Activated CD4-positive, alpha-beta T cell treated with anti-CD3 and anti-CD28 coated beads for 36 hours (primary cell): ENCODE measurements around the gene ADAMTS13. TPM values are rescaled to one million over a fixed set of nuclear protein-coding genes. Genes with fewer than 3 reads are reported as not detected.
"Not testable (repeated sequence)": the region's sequence is repeated elsewhere in the genome, so short reads cannot be mapped to it uniquely, and the experiment has no call there.

ENCODE experiments used
- ATAC-seq: fragments of 200-7000 bp; cut with Tn5 transposase; one replicate; pipeline ENCODE4 v1.10.0; 2021; ENCODE audit warnings: mild to moderate bottlenecking, moderate library complexity
- CTCF ChIA-PET: fragments of 350-600 bp; sonication (Branson Sonifier 250); formaldehyde crosslinking; loops from one replicate; lab custom pipeline; 2021; ENCODE audit warnings: antibody characterized with exemption; lab: Charles Lee
- POLR2A ChIA-PET: fragments of 350-600 bp; sonication (Branson Sonifier 250); formaldehyde crosslinking; loops from one replicate; lab custom pipeline; 2021; ENCODE audit warnings: antibody characterized with exemption, inconsistent platforms; lab: Charles Lee
- DNase-seq: peaks from one replicate; pipeline ENCODE4 v3.0.0-alpha.2; 2020
- H3K27ac Mint-ChIP-seq: one replicate; pipeline ENCODE4 v1.8.0; 2021; ENCODE audit warnings: mixed read lengths
- H3K27me3 Mint-ChIP-seq: one replicate; pipeline ENCODE4 v1.8.0; 2021; ENCODE audit warnings: mixed read lengths
- H3K36me3 Mint-ChIP-seq: one replicate; pipeline ENCODE4 v1.8.0; 2021; ENCODE audit warnings: low read depth, mixed read lengths
- H3K4me1 Mint-ChIP-seq: one replicate; pipeline ENCODE4 v1.8.0; 2021; ENCODE audit warnings: mixed read lengths
- H3K4me3 Mint-ChIP-seq: one replicate; pipeline ENCODE4 v1.8.0; 2021; ENCODE audit warnings: mild to moderate bottlenecking, moderate library complexity, mixed read lengths
- H3K9me3 Mint-ChIP-seq: one replicate; pipeline ENCODE4 v1.8.0; 2021; ENCODE audit warnings: low read depth, mixed read lengths
- intact Hi-C, 2 experiments: fragments of 100-400 bp; cut with DNase I in 1 of 2; cut with micrococcal nuclease in 1 of 2; formaldehyde crosslinking; loops; one replicate each; pipeline versions ENCODE4 v1.14.2 to v1.15.1; 2022 to 2024; cut with DNase I, micrococcal nuclease
- total RNA-seq, 2 experiments: library from RNA; stranded (reverse); gene quantifications; one replicate each; pipeline ENCODE4 v1.2.3, GENCODE V29; 2021

Gene ADAMTS13
- total RNA-seq, 2 experiments from 2014 or later, result 1.7 to 2.5 TPM

DNA sequence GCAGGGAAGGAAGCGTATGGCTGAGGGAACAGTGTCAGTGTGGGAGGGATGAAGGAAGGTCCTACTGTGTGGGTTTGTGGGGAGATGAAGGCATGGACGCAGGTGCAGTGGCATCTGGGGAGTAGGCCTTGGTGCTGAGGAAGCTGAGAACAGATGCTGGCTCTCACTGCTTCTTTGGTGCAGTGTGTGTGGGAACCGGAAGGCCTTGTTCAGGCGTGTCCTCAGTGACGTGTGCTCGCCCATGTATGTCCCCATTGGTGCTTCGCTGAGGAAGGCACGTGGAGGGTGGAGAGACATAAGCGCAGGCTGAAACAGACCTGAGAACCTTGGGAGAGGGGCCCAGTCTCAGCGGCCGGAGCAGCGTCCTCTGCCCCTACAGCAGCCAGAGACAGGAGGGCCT is 18.7 kb downstream of the ADAMTS13 start:
- CTCF ChIA-PET, result no interaction called here
- H3K27me3 Mint-ChIP-seq, result no peaks in the 10 kb centered on the region
- peak; percentile 32 for ATAC-seq
- no peaks in the 10 kb centered on the region for H3K36me3 Mint-ChIP-seq
- no peaks in the 10 kb centered on the region for H3K4me1 Mint-ChIP-seq
- POLR2A ChIA-PET, result no interaction called here
- no peak overlapping the region for H3K4me3 Mint-ChIP-seq
- no peaks in the 10 kb centered on the region for H3K9me3 Mint-ChIP-seq
- intact Hi-C loops, result no loop called here
- H3K27ac Mint-ChIP-seq, result no peak overlapping the region
- DNase-seq, result no peak

DNA sequence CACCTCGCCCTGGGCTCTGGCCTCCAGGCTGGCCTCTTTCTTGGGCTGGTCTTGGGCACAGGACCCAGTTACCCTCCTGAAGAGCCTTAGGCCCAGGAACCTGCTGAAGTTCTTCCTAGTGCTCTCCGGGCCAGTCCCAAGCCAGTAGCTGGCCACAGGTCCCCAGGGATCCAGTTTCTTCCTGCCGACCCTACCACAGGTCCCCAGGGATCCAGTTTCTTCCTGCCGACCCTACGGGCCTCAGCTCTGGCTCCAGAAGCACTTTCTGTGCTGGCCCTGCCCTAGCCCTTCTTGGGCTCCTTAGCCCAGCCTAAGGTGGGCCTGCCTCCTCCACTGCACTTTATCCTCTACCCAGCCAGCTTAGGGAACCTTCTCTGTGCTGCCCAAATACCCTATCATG is 19.4 kb downstream of the ADAMTS13 start:
- no peak overlapping the region for H3K4me3 Mint-ChIP-seq
- intact Hi-C loops, result no loop called here
- ATAC-seq (no peak), DNase-seq (no peak)
- ChIA-PET CTCF (no interaction called here), POLR2A (no interaction called here)
- H3K36me3 Mint-ChIP-seq, result no peaks in the 10 kb centered on the region
- no peaks in the 10 kb centered on the region for H3K9me3 Mint-ChIP-seq
- no peaks in the 10 kb centered on the region for H3K27me3 Mint-ChIP-seq
- no peak overlapping the region for H3K27ac Mint-ChIP-seq
- no peaks in the 10 kb centered on the region for H3K4me1 Mint-ChIP-seq

DNA sequence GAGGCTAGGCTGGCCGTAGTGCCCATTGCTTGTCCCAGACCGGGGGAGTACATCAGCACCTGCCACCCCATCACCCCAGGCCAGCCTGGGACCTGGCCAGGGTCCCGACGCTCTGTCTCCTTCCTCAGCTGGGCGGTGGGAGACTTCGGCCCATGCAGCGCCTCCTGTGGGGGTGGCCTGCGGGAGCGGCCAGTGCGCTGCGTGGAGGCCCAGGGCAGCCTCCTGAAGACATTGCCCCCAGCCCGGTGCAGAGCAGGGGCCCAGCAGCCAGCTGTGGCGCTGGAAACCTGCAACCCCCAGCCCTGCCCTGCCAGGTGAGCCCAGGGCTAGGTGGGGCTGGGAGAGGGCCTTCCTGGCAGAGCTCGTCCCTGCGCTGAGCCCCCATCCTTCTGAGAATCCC is 21.1 kb downstream of the ADAMTS13 start:
- Mint-ChIP-seq H3K27me3 (no peaks in the 10 kb centered on the region), H3K4me3 (no peak overlapping the region), H3K9me3 (no peaks in the 10 kb centered on the region), H3K27ac (no peak overlapping the region), H3K36me3 (no peaks in the 10 kb centered on the region), H3K4me1 (no peaks in the 10 kb centered on the region)
- ChIA-PET POLR2A (no interaction called here), CTCF (interaction anchor here (0.6 to 1.4 kb wide), 2 partner anchors 26 to 161 kb away, joined by 3 to 4 read pairs; partner anchors contain the start of gene REXO4)
- ATAC-seq, result no peak
- DNase-seq, result no peak
- intact Hi-C loops, result no loop called here

DNA sequence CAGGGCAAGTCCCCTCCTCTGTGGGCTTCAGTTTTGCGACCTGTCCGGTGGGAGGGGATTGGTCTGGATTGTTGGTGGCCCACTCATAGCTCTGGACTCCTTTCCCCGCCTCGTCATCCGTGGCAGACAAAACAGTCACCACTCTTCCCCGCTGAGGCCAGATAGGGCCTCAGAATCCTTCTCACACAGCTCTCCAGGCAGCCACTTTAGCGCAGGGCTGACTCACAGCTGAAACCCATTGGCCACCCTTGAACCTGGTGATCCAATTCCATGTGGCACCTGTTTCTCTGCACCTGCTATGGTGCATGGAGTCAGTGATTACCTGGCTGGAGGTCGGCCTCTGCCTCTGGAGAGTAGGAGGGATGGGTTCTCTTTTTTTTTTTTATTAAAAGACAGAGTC is 21.8 kb downstream of the ADAMTS13 start:
- ChIA-PET CTCF (interaction anchor here (0.6 to 1.4 kb wide), 2 partner anchors 27 to 160 kb away, joined by 3 to 4 read pairs; partner anchors contain the start of gene REXO4), POLR2A (no interaction called here)
- Mint-ChIP-seq H3K9me3 (no peaks in the 10 kb centered on the region), H3K27me3 (no peaks in the 10 kb centered on the region), H3K27ac (peak overlapping the region; percentile 25), H3K36me3 (no peaks in the 10 kb centered on the region), H3K4me1 (no peaks in the 10 kb centered on the region), H3K4me3 (no peak overlapping the region)
- DNase-seq (no peak), ATAC-seq (no peak)
- intact Hi-C loops, result no loop called here

DNA sequence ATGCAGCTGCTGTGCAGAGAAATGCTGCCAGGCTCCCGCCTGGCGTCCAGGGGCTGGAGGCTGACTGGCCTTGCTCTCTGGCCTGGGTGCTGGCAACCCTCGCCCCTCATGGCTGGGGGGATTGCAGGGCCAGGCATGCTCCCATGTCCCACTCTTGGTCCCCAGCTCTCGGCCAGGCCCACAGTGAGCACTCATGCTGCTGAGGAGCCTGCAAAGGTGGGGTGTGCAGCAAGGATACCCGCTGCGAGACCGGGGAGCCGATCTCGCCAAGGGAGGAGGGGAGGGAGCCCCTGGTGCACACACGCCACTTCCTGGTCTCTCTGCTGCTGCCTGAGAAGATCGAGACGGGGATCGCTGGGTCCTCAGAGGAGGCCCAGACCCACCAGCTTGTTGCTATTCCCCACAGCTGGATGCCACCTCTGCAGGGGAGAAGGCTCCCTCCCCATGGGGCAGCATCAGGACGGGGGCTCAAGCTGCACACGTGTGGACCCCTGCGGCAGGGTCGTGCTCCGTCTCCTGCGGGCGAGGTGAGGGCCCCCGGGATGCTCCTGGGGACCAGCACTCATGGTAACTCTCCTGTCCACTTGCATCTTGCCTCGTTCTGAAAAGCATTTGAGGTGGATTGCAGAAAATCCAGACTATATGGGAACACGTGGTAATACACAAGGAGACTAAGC is 23.3 kb downstream of the ADAMTS13 start:
- DNase-seq (no peak), ATAC-seq (no peak)
- Mint-ChIP-seq H3K9me3 (no peaks in the 10 kb centered on the region), H3K36me3 (no peaks in the 10 kb centered on the region), H3K4me1 (no peaks in the 10 kb centered on the region), H3K27ac (no peak overlapping the region), H3K27me3 (no peaks in the 10 kb centered on the region), H3K4me3 (no peak overlapping the region)
- POLR2A ChIA-PET, result no interaction called here
- CTCF ChIA-PET, result interaction anchor here (0.9 to 1.6 kb wide), 2 partner anchors 41 kb away, joined by 3 read pairs; no protein-coding TSS in a partner anchor
- intact Hi-C loops, result no loop called here

DNA sequence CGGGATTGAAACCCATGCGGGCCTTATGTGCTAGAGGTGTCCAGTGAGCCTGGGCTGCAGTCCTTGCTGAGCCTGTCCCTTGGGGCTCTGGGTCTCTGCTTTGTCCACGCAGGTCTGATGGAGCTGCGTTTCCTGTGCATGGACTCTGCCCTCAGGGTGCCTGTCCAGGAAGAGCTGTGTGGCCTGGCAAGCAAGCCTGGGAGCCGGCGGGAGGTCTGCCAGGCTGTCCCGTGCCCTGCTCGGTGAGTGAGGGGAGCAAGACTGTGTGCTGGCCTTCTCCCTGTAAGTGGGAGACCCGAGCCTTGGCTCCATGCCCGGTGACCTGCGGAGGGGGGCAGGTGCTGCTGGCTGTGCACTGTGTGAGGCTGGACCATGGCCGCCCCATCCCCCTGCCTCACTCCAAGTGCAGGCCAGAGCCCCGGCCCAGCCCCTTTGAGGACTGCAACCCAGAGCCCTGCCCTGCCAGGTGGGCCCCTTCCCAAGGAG is 26.4 kb downstream of the ADAMTS13 start:
- Mint-ChIP-seq H3K36me3 (no peaks in the 10 kb centered on the region), H3K4me3 (no peak overlapping the region), H3K27me3 (no peaks in the 10 kb centered on the region), H3K4me1 (no peaks in the 10 kb centered on the region), H3K9me3 (no peaks in the 10 kb centered on the region), H3K27ac (no peak overlapping the region)
- POLR2A ChIA-PET, result no interaction called here
- intact Hi-C loops, result no loop called here
- CTCF ChIA-PET, result no interaction called here
- DNase-seq (no peak), ATAC-seq (no peak)

DNA sequence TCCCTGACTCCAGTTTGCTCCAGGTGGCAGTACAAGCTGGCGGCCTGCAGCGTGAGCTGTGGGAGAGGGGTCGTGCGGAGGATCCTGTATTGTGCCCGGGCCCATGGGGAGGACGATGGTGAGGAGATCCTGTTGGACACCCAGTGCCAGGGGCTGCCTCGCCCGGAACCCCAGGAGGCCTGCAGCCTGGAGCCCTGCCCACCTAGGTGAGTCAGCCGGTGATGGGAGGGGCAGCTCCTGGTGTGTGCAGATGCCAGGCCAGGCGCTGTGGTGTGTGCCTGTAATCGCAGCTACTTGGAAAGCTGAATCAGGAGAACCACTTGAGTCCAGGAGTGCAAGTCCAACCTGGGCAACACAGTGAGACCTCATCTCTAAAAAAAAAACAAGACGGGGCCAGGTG is 27.6 kb downstream of the ADAMTS13 start:
- intact Hi-C loops, result no loop called here
- Mint-ChIP-seq H3K9me3 (no peaks in the 10 kb centered on the region), H3K27me3 (no peaks in the 10 kb centered on the region), H3K27ac (no peak overlapping the region), H3K4me1 (no peaks in the 10 kb centered on the region), H3K36me3 (no peaks in the 10 kb centered on the region), H3K4me3 (no peak overlapping the region)
- POLR2A ChIA-PET, result no interaction called here
- DNase-seq, result no peak
- no peak for ATAC-seq
- CTCF ChIA-PET, result no interaction called here

DNA sequence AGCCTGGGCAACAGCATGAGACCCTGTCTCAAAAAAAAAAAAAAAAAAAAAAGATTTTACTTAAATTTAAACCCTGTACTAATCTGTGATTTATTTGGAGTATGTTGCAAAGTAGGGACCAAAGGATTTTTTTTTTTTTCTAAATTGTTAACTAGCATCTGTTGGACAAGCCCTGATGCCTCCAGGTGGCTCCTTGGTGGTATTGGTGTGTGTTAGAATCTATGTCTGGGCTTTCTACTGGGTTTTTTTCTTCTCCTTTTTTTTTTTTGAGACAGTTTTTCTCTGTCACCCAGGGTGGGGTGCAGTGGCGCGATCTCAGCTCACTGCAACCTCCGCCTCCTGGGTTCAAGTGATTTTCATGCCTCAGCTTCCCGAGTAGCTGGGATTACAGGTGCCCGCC is 29.7 kb downstream of the ADAMTS13 start:
- ATAC-seq, H3K27me3 Mint-ChIP-seq, DNase-seq, H3K27ac Mint-ChIP-seq, H3K9me3 Mint-ChIP-seq, intact Hi-C loops, H3K4me3 Mint-ChIP-seq, POLR2A ChIA-PET, H3K36me3 Mint-ChIP-seq, H3K4me1 Mint-ChIP-seq: not testable (repeated sequence)
- CTCF ChIA-PET, result interaction anchor here (0.6 to 0.9 kb wide), 4 partner anchors 27 to 273 kb away, joined by 3 to 4 read pairs (median 3); partner anchors contain the start of gene SLC2A6

DNA sequence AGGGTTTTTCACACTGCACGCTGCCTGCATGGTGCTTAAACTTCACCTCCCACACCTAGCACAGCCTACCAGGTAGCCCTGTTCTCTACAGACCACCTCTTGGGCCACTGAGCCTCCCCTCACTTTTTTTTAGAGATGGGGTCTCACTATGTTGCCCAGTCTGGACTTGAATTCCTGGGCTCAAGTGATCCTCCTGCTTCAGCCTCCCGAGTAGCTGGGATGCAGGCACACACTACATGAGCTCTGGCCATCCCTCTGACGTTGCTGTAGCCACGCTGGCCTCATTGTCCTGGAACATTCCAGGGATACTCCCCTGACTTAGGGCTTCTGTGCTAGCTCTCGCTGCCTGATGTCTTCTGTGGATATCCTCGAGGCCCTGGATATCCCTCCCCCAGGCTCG is 30.4 kb downstream of the ADAMTS13 start:
- Mint-ChIP-seq H3K4me1 (no peaks in the 10 kb centered on the region), H3K36me3 (no peaks in the 10 kb centered on the region), H3K9me3 (no peaks in the 10 kb centered on the region), H3K27me3 (no peaks in the 10 kb centered on the region), H3K27ac (no peak overlapping the region), H3K4me3 (no peak overlapping the region)
- CTCF ChIA-PET, result interaction anchor here (0.9 kb wide), 1 partner anchor 26 kb away, joined by 3 read pairs; the partner anchor contains the start of gene SLC2A6
- POLR2A ChIA-PET, result no interaction called here
- ATAC-seq (no peak), DNase-seq (no peak)
- intact Hi-C loops, result no loop called here

DNA sequence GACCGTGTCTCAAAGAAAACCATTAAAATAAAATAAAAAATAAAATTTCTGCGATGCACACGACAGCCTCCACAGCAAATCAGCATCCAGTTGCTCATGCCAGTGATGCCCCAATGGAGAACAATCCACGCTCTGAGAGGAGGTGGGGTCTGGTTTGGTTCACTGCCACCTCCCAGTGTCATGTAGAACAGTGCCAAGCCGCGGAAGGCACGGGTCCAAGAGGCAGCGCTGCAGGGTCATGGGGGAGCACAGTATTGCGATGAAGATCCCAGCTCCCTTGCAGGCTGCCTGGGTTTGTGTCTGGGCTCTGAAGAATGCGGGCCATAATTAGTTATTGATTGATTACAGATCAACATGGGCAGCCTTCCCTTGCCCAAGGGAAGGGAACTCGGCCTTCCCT is 31.5 kb downstream of the ADAMTS13 start:
- H3K27ac Mint-ChIP-seq, result no peak overlapping the region
- H3K27me3 Mint-ChIP-seq, result no peaks in the 10 kb centered on the region
- no peak overlapping the region for H3K4me3 Mint-ChIP-seq
- H3K36me3 Mint-ChIP-seq, result no peaks in the 10 kb centered on the region
- ATAC-seq (no peak), DNase-seq (no peak)
- H3K4me1 Mint-ChIP-seq, result no peaks in the 10 kb centered on the region
- ChIA-PET POLR2A (no interaction called here), CTCF (no interaction called here)
- H3K9me3 Mint-ChIP-seq, result no peaks in the 10 kb centered on the region
- intact Hi-C loops, result no loop called here

DNA sequence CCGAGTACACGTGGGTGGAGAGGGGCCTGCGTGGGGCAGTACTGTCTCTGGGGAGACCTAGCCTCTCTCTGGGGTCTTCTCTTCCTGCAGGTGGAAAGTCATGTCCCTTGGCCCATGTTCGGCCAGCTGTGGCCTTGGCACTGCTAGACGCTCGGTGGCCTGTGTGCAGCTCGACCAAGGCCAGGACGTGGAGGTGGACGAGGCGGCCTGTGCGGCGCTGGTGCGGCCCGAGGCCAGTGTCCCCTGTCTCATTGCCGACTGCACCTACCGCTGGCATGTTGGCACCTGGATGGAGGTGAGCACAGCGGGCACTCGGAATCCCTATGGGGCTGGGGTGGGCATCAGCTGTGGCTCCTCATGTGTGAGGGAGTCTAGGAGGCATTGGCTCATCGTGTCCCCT is 32.2 kb downstream of the ADAMTS13 start:
- no peak overlapping the region for H3K4me3 Mint-ChIP-seq
- ATAC-seq, result no peak
- no peaks in the 10 kb centered on the region for H3K36me3 Mint-ChIP-seq
- no peak for DNase-seq
- no peaks in the 10 kb centered on the region for H3K9me3 Mint-ChIP-seq
- H3K4me1 Mint-ChIP-seq, result no peaks in the 10 kb centered on the region
- POLR2A ChIA-PET, result no interaction called here
- H3K27ac Mint-ChIP-seq, result no peak overlapping the region
- H3K27me3 Mint-ChIP-seq, result no peaks in the 10 kb centered on the region
- CTCF ChIA-PET, result no interaction called here
- intact Hi-C loops, result no loop called here

DNA sequence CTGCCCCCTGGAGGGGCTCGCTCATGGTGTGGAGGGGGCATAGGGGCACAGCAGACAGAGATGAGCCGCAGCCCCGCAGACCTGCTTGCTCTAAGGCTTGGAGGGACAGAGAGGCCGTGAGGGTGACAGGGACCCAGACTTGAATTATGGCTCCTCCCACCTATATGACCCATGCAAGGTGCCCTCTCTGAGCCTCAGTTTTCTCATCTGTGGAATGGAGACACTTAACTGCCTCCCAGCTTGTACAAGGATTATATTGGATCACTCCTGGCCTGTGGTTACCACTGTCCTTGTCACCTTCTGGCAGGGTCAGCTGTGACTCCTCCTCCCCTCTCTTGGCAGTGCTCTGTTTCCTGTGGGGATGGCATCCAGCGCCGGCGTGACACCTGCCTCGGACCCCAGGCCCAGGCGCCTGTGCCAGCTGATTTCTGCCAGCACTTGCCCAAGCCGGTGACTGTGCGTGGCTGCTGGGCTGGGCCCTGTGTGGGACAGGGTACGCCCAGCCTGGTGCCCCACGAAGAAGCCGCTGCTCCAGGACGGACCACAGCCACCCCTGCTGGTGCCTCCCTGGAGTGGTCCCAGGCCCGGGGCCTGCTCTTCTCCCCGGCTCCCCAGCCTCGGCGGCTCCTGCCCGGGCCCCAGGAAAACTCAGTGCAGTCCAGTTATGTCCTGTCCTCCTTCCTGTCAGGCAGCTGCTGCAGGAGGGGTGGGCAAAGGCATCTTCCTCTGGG is 32.9 kb downstream of the ADAMTS13 start:
- intact Hi-C loops, result loop anchor here in 1 of 2 experiments (5.0 kb wide), 1 partner anchor 612 kb away; the partner anchor contains the start of gene BRD3
- H3K36me3 Mint-ChIP-seq, result no peaks in the 10 kb centered on the region

More for the DNA sequence above, 32.9 kb downstream of the ADAMTS13 start:
- H3K4me1 Mint-ChIP-seq, result no peaks in the 10 kb centered on the region
- ChIA-PET CTCF (interaction anchor here (0.6 kb wide), 1 partner anchor 714 kb away, joined by 3 read pairs; no protein-coding TSS in a partner anchor), POLR2A (no interaction called here)
- no peaks in the 10 kb centered on the region for H3K27me3 Mint-ChIP-seq
- DNase-seq, result no peak
- no peaks in the 10 kb centered on the region for H3K9me3 Mint-ChIP-seq
- H3K27ac Mint-ChIP-seq, result no peak overlapping the region
- no peak for ATAC-seq
- no peak overlapping the region for H3K4me3 Mint-ChIP-seq
